GM12865 (cell line): ENCODE data around the gene UXT.
"Not testable (repeated sequence)": the region's sequence is repeated elsewhere in the genome, so short reads cannot be mapped to it uniquely, and the experiment has no call there.

Experiments used
- DNase-seq: peaks from one replicate; pipeline ENCODE4 v3.0.0; 2010; ENCODE audit warnings: low read depth
- H3K4me3 ChIP-seq: 2 replicates; pipeline ENCODE4 v1.5.1; 2011; ENCODE audit warnings: mild to moderate bottlenecking, low read depth, low read length, control low read depth
- CTCF ChIP-seq: IDR thresholded peaks from 2 replicates; pipeline ENCODE4 v1.5.1; 2011; ENCODE audit warnings: low read length, control low read depth, low read depth, inconsistent platforms; ENCODE audit not compliant: insufficient read depth; ENCODE audit errors: missing control alignments

The UXT gene

GRCh38 chrX:47611489-47611888, 47.5 kb downstream of the UXT start:
- no peak for DNase-seq
- no peak for TF ChIP-seq CTCF
- H3K4me3 ChIP-seq = no peak overlapping the region

- DNase-seq = no peak
- TF ChIP-seq CTCF = no peak
Measured at GRCh38 chrX:47610511-47610910, 48.5 kb downstream of the UXT start.

GRCh38 chrX:47608130-47608810, 50.7 kb downstream of the UXT start:
- no peak overlapping the region for H3K4me3 ChIP-seq
- TF ChIP-seq CTCF = no peak
- no peak for DNase-seq

More at GRCh38 chrX:47610511-47610910, 48.5 kb downstream of the UXT start:
- H3K4me3 ChIP-seq = no peak overlapping the region

- TF ChIP-seq CTCF = no peak
- H3K4me3 ChIP-seq = no peak overlapping the region
- DNase-seq = no peak
Measured at GRCh38 chrX:47607091-47607490, 51.9 kb downstream of the UXT start.

GRCh38 chrX:47605024-47605423, 54.0 kb downstream of the UXT start:
- DNase-seq = no peak
- no peak for TF ChIP-seq CTCF
- no peak overlapping the region for H3K4me3 ChIP-seq

- H3K4me3 ChIP-seq, DNase-seq: not testable (repeated sequence)
Measured at GRCh38 chrX:47603125-47603524, 55.9 kb downstream of the UXT start.
